Stimulated activated naive CD8-positive, alpha-beta T cell treated with anti-CD3 and anti-CD28 coated beads, Interleukin-15, Interleukin-2, amounts not matched to agents 100 ng/mL and 50 ng/mL, for 24 hours (primary cell): ENCODE results near the gene SART1.

Experiments used
- H3K27ac Mint-ChIP-seq: one replicate; pipeline ENCODE4 v1.8.0; 2021; ENCODE audit warnings: mild to moderate bottlenecking, mixed read lengths
- H3K27me3 Mint-ChIP-seq: one replicate; pipeline ENCODE4 v1.8.0; 2021; ENCODE audit warnings: mixed read lengths
- H3K36me3 Mint-ChIP-seq: one replicate; pipeline ENCODE4 v1.8.0; 2021; ENCODE audit warnings: low read depth, mixed read lengths
- H3K4me1 Mint-ChIP-seq: one replicate; pipeline ENCODE4 v1.8.0; 2021; ENCODE audit warnings: low read depth, mixed read lengths
- H3K4me3 Mint-ChIP-seq: one replicate; pipeline ENCODE4 v1.8.0; 2021; ENCODE audit warnings: mild to moderate bottlenecking, mixed read lengths
- H3K9me3 Mint-ChIP-seq: one replicate; pipeline ENCODE4 v1.8.0; 2021; ENCODE audit warnings: mixed read lengths

The SART1 gene

GRCh38 chr11:65967329-65967934 lies 5.9 kb downstream of the SART1 start:
- Mint-ChIP-seq H3K9me3 (no peaks in the 10 kb centered on the region), H3K27ac (no peak overlapping the region), H3K4me1 (peaks cover 23% of the 10 kb centered on the region), H3K36me3 (peaks cover 54% of the 10 kb centered on the region), H3K27me3 (no peaks in the 10 kb centered on the region), H3K4me3 (no peak overlapping the region)

GRCh38 chr11:65968600-65969482 lies 7.3 kb downstream of the SART1 start:
- Mint-ChIP-seq H3K9me3 (no peaks in the 10 kb centered on the region), H3K27ac (no peak overlapping the region), H3K36me3 (peaks cover 55% of the 10 kb centered on the region), H3K4me3 (no peak overlapping the region), H3K27me3 (no peaks in the 10 kb centered on the region), H3K4me1 (peaks cover 8% of the 10 kb centered on the region)

GRCh38 chr11:65972116-65972515 lies 10.6 kb downstream of the SART1 start:
- H3K27ac Mint-ChIP-seq = no peak overlapping the region
- no peak overlapping the region for H3K4me3 Mint-ChIP-seq
- no peaks in the 10 kb centered on the region for H3K9me3 Mint-ChIP-seq
- peaks cover 3% of the 10 kb centered on the region for H3K4me1 Mint-ChIP-seq
- H3K27me3 Mint-ChIP-seq = no peaks in the 10 kb centered on the region
- H3K36me3 Mint-ChIP-seq = peaks cover 56% of the 10 kb centered on the region

GRCh38 chr11:65973439-65974110 lies 12.0 kb downstream of the SART1 start:
- H3K9me3 Mint-ChIP-seq = no peaks in the 10 kb centered on the region
- H3K4me1 Mint-ChIP-seq = peaks cover 3% of the 10 kb centered on the region
- H3K27ac Mint-ChIP-seq = no peak overlapping the region
- no peak overlapping the region for H3K4me3 Mint-ChIP-seq
- peaks cover 52% of the 10 kb centered on the region for H3K36me3 Mint-ChIP-seq
- H3K27me3 Mint-ChIP-seq = no peaks in the 10 kb centered on the region

GRCh38 chr11:65975771-65976170 lies 14.2 kb downstream of the SART1 start:
- Mint-ChIP-seq H3K4me1 (no peaks in the 10 kb centered on the region), H3K9me3 (no peaks in the 10 kb centered on the region), H3K36me3 (peaks cover 49% of the 10 kb centered on the region), H3K27me3 (no peaks in the 10 kb centered on the region), H3K27ac (no peak overlapping the region), H3K4me3 (no peak overlapping the region)

- peaks cover 48% of the 10 kb centered on the region for H3K36me3 Mint-ChIP-seq
- H3K27ac Mint-ChIP-seq = no peak overlapping the region
- no peaks in the 10 kb centered on the region for H3K9me3 Mint-ChIP-seq
- no peaks in the 10 kb centered on the region for H3K4me1 Mint-ChIP-seq
- H3K4me3 Mint-ChIP-seq = no peak overlapping the region
- H3K27me3 Mint-ChIP-seq = no peaks in the 10 kb centered on the region
Observed at GRCh38 chr11:65976216-65977176, 15.0 kb downstream of the SART1 start.

- H3K27ac Mint-ChIP-seq = no peak overlapping the region
Observed at GRCh38 chr11:65977621-65978390, 16.3 kb downstream of the SART1 start.

GRCh38 chr11:65978391-65979238 lies 17.1 kb downstream of the SART1 start:
- no peak overlapping the region for H3K27ac Mint-ChIP-seq
- no peaks in the 10 kb centered on the region for H3K27me3 Mint-ChIP-seq
- H3K36me3 Mint-ChIP-seq = peaks cover 32% of the 10 kb centered on the region
- H3K9me3 Mint-ChIP-seq = no peaks in the 10 kb centered on the region
- H3K4me3 Mint-ChIP-seq = no peak overlapping the region
- no peaks in the 10 kb centered on the region for H3K4me1 Mint-ChIP-seq

More at GRCh38 chr11:65977621-65978390, 16.3 kb downstream of the SART1 start:
- Mint-ChIP-seq H3K4me3 (no peak overlapping the region), H3K4me1 (no peaks in the 10 kb centered on the region), H3K27me3 (no peaks in the 10 kb centered on the region), H3K9me3 (no peaks in the 10 kb centered on the region), H3K36me3 (peaks cover 39% of the 10 kb centered on the region)

- Mint-ChIP-seq H3K27ac (no peak overlapping the region), H3K9me3 (no peaks in the 10 kb centered on the region), H3K4me3 (no peak overlapping the region), H3K27me3 (no peaks in the 10 kb centered on the region), H3K36me3 (peaks cover 30% of the 10 kb centered on the region), H3K4me1 (no peaks in the 10 kb centered on the region)
Observed at GRCh38 chr11:65979261-65979759, 17.8 kb downstream of the SART1 start.

- Mint-ChIP-seq H3K36me3 (peaks cover 23% of the 10 kb centered on the region), H3K27me3 (no peaks in the 10 kb centered on the region), H3K9me3 (no peaks in the 10 kb centered on the region), H3K4me3 (no peak overlapping the region), H3K4me1 (no peaks in the 10 kb centered on the region), H3K27ac (no peak overlapping the region)
Observed at GRCh38 chr11:65981101-65981740, 19.7 kb downstream of the SART1 start.

GRCh38 chr11:65981972-65982823 lies 20.7 kb downstream of the SART1 start:
- Mint-ChIP-seq H3K27me3 (no peaks in the 10 kb centered on the region), H3K36me3 (peaks cover 13% of the 10 kb centered on the region), H3K27ac (no peak overlapping the region), H3K9me3 (no peaks in the 10 kb centered on the region), H3K4me3 (no peak overlapping the region), H3K4me1 (no peaks in the 10 kb centered on the region)
